NK-92 (cell line): ENCODE data around the gene TSC22D4.
"Not testable (repeated sequence)": the region's sequence is repeated elsewhere in the genome, so short reads cannot be mapped to it uniquely, and the experiment has no call there.

ENCODE experiments used
- DNase-seq: peaks from one replicate; lab custom pipeline; 2025; ENCODE audit not compliant: unreplicated experiment; lab: John Stamatoyannopoulos, UW

TSC22D4 gene

DNA sequence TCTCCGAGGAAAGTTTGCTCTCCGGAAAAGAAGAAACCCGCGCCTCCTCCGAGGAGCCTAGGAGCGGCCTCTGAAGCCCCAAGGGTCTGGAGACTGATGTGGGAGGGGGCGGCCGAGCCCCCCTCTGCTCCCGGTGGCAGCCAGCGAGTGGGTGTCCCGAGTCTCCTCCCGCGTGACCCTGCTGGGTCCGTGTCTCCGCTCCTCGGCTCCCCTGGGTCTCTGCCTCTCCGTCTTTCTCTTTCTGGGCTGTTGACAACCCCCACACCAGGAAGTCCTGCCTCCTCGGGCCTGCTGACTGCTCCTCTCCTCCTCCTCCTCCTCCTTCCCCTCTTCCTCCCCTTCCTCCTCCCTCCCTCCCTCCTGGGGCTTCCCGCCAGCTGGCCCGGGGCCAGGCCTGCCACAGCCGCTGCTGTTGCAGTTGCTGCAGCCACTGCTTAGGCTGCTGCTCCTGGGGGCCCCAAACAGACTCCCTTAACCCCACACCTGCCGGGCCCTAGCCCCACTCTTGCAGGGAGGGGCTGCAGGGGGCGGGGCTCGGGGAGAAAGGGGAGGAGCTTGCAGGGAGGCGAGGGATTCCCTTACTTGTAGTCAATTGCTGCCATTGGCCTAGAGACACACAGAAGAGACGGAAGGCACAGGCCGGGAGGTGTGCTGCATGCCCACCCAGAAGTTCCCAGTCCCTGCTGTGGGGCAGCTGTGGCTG, at the start of gene TSC22D4:
TSC22D4 (minus strand) TSS at position 257 of the 703 bp plus-strand sequence. CDS start 1,176 bp downstream, outside the sequence.
- peak; percentile 84 for DNase-seq

DNA sequence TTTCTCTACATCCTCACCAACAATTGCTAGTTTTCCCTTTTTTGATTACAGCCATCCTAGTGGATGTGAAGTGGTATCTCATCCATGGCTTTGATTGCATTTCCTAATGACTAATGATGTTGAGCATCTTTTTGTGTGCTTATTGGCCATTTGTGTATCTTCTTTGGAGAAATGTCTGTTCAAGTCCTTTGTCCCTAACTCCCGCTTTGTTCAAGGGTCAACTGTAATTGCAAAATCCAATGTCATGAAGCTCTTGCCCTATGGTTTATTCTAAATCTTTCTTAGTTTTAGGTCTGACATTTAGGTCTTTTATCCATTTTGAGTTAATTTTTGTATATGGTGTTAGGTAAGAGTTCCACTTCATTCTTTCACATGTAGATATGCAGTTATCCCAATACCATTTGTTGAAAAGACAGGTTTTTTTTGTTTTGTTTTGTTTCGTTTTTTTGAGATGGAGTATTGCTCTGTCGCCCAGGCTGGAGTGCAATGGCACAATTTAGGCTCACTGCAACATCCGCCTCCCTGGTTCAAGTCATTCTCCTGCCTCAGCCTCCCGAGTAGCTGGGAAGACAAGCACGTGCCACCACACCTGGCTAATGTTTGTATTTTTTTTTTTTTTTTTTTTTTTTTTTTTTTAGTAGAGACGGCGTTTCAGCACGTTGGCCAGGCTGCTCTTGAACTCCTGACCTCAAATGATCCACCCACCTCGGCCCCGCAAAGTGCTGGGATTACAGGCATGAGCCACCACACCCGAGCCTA, 49.3 kb upstream of the TSC22D4 start:
- not testable (repeated sequence) for DNase-seq

- not testable (repeated sequence) for DNase-seq
Observed at GRCh38 chr7:100523192-100523591, 44.2 kb upstream of the TSC22D4 start.

DNA sequence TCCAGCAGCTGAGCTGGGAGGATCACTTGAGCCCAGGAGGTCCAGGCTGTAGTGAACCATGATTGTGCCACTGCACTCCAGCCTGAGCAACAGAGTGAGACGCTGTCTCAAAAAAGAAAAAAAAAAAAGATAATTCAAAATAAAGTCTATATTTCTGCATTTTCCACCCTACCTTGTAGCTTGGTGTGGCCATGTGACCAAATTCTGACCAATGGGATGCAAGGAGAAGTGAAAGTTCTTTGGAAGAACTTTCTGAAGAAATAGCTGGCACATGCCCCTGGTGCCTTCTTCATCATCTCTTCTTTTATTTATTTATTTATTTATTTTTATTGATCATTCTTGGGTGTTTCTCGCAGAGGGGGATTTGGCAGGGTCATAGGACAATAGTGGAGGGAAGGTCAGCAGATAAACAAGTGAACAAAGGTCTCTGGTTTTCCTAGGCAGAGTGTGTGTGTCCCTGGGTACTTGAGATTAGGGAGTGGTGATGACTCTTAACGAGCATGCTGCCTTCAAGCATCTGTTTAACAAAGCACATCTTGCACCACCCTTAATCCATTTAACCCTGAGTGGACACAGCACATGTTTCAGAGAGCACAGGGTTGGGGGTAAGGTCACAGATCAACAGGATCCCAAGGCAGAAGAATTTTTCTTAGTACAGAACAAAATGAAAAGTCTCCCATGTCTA, 43.0 kb upstream of the TSC22D4 start:
- not testable (repeated sequence) for DNase-seq

GRCh38 chr7:100521076-100521475, 42.1 kb upstream of the TSC22D4 start:
- DNase-seq, result no peak

GRCh38 chr7:100520138-100520537, 41.1 kb upstream of the TSC22D4 start:
- no peak for DNase-seq

- DNase-seq, result no peak
Observed at GRCh38 chr7:100519580-100519979, 40.6 kb upstream of the TSC22D4 start.

GRCh38 chr7:100517305-100517704, 38.3 kb upstream of the TSC22D4 start:
- DNase-seq, result no peak

DNA sequence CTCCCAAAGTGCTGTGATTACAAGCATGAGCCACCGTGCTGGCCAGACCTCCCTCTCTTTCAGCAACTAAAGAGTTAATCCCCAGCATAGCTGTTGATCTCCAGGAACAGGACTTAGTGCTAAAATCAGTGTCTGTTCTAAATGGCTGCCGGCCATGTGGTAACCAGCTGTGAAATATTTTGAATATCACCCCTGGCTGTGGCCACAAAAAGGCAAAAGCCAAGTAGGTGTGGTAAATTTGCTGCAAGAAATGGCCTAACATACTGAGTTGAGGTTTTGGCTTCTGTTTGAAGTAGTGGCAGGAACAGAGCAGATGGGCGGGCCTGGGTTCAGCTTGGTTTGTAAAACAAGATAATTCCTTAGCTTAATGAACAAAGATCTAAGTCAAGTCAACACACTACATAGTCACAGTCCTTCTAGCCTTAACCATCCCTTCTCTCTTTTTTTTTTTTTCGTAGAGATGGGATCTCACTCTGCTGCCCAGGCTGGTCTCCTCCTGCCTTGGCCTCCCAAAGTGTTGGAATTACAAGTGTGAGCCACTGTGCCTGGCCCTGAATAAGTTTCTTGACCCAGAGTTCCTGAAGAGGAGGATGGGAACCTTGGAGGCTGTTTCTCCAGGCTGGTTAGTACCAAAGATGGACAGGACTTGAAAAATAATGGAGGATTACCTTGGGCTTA, 37.3 kb upstream of the TSC22D4 start:
- no peak for DNase-seq

- DNase-seq, result no peak
Observed at GRCh38 chr7:100515072-100515532, 36.1 kb upstream of the TSC22D4 start.

GRCh38 chr7:100513212-100513810, 34.3 kb upstream of the TSC22D4 start:
- no peak for DNase-seq

DNA sequence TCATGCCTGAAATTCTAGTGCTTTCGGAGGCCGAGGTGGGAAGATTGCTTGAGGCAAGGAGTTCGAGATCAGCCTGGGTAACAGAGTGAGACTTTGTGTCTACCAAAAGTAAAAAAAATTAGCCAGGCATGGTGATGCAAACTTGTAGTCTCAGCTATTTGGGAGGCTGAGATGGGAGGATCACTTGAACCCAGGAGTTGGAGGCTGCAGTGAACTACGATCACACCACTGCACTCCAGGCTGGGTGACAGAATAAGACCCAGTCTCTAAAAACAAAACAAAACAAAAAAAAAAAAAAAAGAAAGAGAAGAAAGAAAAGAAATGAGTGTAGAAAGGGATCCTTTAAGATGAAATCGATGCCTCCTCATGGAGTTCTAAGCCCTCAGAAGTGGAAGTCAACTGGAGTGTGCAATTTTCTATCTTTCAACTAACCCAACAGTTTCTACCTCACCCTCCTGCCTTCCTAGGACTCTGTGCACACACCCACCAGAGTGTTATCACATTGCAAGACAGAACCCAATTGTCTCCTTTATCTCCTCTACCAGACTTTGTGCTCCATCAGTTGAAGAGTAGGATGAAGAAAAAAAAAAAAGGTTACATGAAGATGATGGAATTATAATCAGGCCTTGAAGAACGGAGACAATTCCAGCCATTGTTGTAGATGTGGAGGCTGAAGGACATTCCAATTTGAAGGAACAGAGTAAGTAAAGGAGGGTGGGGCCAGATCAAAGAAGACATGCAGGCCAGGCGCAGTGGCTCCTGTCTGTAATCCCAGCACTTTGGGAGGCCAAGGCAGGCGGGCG, 31.6 kb upstream of the TSC22D4 start:
- no peak for DNase-seq

GRCh38 chr7:100509231-100509630, 30.2 kb upstream of the TSC22D4 start:
- DNase-seq, result no peak

GRCh38 chr7:100506356-100506923, 27.4 kb upstream of the TSC22D4 start:
- DNase-seq, result no peak

DNA sequence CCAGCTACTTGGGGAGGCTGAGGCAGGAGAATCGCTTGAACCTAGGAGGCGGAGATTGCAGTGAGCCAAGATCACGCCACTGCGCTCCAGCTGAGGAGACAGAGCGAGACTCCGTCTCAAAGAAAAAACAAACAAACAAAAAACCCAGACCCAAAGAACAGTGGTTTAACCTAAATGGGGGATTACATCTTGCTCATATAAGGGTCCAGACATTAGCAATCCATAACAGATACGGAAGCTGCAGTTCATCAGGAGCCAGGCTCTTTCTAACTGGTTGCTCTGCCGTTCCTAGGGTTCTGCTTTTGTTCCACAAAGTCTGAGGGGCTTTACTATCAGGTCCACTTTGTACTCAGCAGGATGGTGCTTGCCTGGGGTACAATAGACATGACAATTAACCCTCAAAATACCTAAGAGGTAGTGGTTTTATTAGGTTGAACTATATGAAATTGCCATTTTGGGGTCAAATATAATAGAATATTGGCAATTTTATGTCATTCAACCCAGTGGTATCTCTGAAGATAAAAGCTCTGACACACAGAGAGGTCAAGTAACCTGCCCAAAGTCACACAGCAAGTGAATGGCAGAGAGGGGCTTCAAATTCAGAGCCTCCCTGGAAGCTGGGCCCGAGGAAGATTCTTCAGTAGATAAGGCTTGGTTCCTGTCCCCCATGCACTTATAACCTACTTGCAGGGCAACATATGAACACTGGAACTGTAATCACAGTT, 26.0 kb upstream of the TSC22D4 start:
- DNase-seq, result no peak

DNA sequence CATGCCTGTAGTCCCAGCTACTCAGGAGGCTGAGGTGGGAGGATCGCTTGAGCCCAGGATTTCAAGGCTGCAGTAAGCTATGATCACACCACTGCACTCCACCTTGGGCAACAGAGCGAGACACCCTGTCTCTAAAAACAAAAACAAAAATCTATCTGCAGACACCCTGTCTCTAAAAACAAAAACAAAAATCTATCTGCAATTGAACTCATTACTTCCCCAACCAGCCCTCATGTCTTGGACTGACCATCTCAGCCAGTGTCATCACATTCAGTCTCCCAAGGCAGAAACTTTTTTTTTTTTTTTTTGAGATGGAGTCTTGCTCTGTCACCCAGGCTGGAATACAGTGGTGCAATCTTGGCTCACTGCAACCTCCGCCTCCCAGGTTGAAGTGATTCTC, 25.0 kb upstream of the TSC22D4 start:
- not testable (repeated sequence) for DNase-seq

- DNase-seq, result not testable (repeated sequence)
Observed at GRCh38 chr7:100500743-100501142, 21.7 kb upstream of the TSC22D4 start.

DNA sequence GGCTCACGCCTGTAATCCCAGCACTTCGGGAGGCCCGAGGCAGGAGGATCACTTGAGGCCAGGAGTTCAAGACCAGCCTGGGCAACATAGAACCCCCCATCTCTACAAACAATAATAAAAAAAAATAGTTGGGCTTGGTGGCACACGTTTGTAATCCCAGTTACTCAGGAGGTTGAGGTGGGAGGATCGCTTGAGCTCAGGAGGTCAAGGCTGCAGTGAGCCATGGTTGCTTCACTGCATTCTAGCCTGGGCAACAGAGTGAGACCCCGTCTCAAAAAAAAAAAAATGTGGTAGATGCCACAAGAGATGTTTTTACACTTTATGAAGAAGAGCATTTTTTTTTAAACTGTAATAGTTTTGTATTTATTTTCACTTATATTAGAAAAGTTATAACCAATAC, 17.5 kb upstream of the TSC22D4 start:
- DNase-seq, result no peak
